Right renal cortex interstitium (tissue), 3 donors: ENCODE data around the gene SLC12A2. TPM values are rescaled to one million over a fixed set of nuclear protein-coding genes. Genes with fewer than 3 reads are reported as not detected.
A peak's percentile ranks its signal among the peaks of the same experiment; 100 is the strongest.

Experiments used
- DNase-seq, 3 donors: peaks; one replicate each; pipeline ENCODE4 v3.0.0-alpha.2; 2013; ENCODE audit warnings: low read depth in 3 of 3, low spot score in 2 of 3
- polyA plus RNA-seq, 3 donors: library from polyadenylated mRNA; unstranded; fragments of 120-200 nt; gene quantifications; one replicate each; pipeline ENCODE4 v1.2.1, GENCODE V29; 2013; ENCODE audit not compliant: insufficient read length in 3 of 3

Gene SLC12A2
- 10 to 100 TPM; 41.8 to 45.6 (median 42.0) TPM for polyA plus RNA-seq

GRCh38 chr5:128083033-128083810, at the start of gene SLC12A2:
Gene SLC12A2, plus strand, starts transcription at chr5:128083766. Its CDS starts 189 bp downstream, at chr5:128083955.
- peak; percentile 90 to 93 (median 91) for DNase-seq

DNA sequence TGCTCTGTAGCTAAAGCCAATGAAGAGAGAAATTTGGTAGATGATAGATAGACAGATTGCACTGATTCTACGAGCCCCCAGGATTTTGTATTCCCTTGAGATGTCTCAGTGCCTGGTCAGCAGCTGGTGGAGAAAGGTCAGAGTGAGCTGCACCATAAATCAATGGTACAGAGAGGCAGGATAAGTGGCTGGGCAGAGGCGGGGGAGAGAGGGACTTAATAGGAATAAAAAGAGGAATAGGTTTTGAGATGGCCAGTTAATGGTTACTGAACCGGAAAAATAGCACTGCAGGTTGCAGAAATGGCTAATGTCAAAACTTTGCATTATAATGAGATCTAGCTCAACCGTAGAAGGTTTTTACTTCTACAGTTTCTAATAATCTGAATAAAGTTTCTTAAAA, 47.9 kb upstream of the SLC12A2 start:
- peak in 2 of 3 donors; percentile 15 to 36 for DNase-seq

DNA sequence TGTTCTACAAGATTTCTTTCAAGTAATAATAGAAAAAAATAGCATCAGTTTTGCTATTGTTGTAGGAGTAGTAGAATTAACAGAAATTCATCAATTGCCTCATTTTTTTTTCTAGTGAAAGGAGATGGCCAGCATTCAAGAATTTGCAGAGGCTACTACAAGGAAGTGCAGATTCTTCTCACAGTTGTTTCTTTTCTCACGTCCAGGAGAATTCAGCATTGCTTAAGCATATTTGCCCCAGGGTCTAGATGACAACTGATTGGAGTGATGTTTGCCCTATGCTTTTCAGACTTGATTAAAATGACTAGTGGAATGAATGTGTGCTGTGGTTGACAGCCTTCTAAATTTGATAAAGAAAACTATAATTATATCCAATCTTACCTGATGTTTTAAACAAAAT, 46.6 kb upstream of the SLC12A2 start:
- DNase-seq: no peak

DNA sequence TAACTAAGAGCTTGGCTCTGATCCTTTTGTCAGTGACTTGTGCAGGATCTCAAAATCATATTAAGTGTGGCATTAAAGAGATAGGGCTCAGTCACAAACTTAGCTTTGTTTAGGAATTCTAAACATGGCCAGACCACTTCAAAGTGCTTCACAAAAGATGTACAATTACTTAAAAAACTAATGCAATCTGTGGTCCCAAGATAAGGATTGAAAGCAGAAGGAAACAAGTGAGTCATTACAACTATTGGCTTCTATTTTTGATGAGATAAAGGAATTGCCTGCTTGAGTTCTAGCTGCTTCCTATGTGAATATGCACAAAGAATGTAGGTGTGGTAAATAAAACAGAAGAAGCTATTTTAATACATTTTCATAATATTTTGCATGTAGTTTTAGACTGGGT, 44.9 kb upstream of the SLC12A2 start:
- DNase-seq: no peak

- no peak for DNase-seq
Observed at GRCh38 chr5:128040927-128041326, 42.6 kb upstream of the SLC12A2 start.

- DNase-seq: no peak
Observed at GRCh38 chr5:128052780-128053179, 30.8 kb upstream of the SLC12A2 start.

DNA sequence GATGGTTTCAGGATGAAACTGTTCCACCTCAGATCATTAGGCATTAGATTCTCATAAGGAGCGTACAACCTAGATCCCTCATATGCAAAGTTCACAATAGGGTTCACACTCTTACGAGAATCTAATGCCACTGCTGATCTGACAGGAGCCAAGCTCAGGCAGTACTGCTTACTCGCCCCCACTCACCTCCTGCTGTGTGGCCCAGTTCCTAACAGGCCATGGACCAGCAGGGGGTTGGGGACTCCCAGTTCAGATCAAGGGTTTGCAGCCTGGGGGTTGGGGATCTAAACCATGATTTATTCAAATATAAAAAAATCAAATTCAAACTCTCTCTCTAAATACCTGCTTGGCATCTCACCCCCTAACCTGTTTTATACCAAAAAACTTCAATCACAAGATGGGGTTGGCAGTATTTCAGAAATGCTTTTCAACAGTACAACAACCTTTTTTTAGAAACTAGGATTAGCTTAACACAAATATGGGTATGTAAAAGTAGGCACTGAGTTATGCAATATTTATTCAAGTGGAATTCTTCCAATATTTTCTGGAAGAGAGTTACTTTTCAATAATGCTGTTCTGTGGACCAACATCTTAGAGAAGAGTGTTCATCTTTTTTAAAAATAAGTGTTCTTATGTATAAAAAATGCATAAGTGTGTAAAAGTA, 30.1 kb upstream of the SLC12A2 start:
- DNase-seq: no peak

GRCh38 chr5:128060644-128061385, 22.8 kb upstream of the SLC12A2 start:
- DNase-seq: no peak

DNA sequence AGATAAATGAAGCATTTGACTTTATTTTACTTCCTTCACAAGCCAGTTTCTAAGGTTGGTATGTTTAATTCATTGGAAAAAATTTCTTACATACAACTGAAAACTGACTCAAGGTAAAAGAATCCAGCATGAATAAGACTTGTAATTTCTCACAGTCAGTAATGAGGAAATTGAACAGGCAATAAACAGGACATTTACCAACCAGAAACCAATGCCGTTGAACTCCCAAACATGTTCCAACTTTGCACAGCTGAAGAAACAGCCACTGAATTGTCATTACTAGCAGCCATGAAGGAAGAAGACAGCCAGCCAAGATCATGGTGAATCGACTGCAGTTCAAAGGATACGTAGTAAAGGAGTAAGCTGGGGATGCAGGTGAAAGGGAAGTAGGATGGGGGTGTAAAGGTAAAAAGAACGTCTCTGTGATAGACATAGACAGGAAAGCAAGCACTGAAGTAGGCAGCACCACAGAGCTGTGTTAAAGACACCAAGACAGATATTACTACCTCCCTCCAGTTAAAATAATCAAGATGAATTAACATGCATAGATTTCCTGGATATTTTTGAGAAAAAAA, 21.3 kb upstream of the SLC12A2 start:
- no peak for DNase-seq

- no peak for DNase-seq
Observed at GRCh38 chr5:128074171-128074570, 9.4 kb upstream of the SLC12A2 start.

DNA sequence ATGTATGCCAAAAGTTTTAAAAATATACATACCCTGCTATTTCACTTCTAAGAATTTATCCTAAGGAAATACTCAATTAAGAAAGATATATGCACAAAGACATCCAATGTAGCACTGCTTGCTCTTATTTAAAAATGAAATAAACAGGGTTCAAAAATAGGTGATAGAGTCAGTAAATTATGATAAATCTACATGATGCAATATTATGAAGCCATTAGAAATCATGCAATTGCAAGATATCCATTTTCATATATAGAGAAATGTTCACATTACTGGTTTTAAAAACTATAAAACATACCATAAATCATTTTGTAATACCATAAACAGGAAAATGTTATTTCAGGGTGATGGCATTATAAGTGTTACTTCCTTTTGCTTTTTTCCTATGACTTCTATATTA, 8.6 kb upstream of the SLC12A2 start:
- DNase-seq: no peak

DNA sequence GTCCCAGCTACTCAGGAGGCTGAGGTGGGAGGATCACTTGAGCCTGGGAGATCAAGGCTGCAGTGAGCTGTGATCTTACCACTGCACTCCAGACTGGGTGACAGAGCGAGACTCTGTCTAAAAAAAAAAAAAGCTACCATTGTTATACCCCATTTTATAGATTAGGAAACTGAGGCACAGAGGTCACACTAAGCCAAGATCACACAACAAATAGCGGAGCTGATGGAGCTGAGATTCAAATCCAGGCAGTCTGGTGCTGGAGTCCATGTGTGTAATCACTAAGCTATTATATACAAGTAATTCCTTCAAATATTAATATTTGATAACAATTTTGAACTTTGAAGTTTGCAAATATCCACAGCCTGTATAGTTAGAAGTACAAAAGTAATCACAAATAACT, 6.0 kb upstream of the SLC12A2 start:
- no peak for DNase-seq

DNA sequence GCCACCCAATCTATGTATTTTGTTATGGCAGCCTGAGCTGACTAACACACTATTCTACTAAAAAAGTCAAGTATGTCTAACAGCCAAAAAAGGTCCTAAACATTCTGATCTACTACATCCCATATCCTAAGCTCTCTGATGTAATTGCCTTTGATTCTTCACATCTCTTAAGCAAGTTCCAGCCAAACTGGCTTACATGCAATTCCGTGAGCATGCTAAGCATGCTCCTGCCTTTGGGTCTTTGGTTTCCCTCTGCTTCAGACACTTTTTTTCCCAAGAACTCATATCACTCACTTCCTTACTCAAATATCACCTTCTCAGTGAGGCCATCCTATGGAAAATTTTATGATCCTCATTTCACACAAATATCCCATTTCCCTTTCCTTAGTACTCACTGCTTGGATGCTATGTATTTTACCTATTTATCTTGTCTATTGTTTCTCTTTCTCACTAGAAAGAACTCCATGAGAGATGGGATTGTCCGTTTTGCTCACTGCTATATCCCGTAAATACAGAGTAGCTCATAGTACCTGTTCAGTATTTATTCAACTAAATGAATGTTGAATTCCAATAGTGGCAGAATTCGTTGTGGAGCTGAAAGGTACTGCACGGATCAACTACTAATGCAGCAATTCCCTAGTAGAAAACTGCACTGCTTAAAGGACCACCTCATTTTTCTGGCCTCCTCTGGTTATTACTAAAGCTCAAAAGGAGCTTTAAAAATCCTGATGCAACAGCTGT, 2.3 kb upstream of the SLC12A2 start:
- peak in 1 of 3 donors; percentile 6 for DNase-seq

DNA sequence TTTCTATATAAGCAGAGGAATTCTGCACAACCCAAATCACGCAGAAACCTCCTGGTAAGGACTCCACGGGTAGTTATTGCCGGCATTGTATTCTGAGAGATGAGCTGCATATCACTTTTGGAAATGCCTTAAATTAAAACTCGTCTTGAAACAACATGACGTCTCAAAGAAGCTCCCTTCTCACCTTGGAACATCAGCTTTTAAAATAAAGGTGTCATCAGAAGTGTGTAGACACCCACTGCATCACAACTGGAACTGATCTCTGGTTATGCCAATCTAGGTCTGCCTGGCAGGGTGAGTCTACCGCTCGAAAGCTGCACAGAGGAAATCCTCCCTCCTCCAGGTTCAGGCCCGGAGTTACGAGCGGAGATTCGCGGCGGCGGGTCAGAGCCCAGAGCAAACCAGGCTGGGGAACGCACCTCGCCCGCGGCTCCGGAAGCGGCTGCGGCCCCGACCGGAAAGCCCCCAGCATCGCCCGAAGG, 974 bp upstream of the SLC12A2 start:
- no peak for DNase-seq

DNA sequence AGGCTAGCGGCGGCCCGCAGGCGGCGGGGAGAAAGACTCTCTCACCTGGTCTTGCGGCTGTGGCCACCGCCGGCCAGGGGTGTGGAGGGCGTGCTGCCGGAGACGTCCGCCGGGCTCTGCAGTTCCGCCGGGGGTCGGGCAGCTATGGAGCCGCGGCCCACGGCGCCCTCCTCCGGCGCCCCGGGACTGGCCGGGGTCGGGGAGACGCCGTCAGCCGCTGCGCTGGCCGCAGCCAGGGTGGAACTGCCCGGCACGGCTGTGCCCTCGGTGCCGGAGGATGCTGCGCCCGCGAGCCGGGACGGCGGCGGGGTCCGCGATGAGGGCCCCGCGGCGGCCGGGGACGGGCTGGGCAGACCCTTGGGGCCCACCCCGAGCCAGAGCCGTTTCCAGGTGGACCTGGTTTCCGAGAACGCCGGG, 253 bp downstream of the SLC12A2 start:
- peak in 1 of 3 donors; percentile 53 for DNase-seq

DNA sequence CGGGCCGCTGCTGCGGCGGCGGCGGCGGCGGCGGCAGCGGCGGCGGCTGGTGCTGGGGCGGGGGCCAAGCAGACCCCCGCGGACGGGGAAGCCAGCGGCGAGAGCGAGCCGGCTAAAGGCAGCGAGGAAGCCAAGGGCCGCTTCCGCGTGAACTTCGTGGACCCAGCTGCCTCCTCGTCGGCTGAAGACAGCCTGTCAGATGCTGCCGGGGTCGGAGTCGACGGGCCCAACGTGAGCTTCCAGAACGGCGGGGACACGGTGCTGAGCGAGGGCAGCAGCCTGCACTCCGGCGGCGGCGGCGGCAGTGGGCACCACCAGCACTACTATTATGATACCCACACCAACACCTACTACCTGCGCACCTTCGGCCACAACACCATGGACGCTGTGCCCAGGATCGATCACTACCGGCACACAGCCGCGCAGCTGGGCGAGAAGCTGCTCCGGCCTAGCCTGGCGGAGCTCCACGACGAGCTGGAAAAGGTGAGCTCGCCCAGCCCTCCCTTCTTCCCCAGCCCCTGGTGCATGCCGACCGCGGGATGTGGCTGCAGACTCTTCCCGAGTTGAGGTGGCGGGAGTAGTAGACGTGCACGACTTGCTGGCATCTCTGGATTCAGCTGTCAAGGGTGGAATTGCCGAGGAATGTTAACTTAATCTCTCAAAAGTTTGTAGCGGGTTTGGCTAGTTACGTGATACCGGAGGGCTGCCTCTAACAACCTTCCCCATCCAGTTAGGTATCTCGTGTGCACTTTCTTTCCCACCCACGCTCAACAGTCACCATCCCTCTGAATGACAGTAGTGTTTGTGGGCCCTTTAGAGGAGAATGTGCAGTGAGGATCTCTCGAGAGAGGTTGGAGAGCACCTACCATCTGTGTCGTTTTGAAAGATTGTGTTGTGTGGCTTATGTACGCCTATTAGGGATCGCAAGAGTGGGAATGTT, 932 bp downstream of the SLC12A2 start:
- peak in 1 of 3 donors; percentile 18 for DNase-seq

- DNase-seq: no peak
Observed at GRCh38 chr5:128085413-128085812, 1.8 kb downstream of the SLC12A2 start.

DNA sequence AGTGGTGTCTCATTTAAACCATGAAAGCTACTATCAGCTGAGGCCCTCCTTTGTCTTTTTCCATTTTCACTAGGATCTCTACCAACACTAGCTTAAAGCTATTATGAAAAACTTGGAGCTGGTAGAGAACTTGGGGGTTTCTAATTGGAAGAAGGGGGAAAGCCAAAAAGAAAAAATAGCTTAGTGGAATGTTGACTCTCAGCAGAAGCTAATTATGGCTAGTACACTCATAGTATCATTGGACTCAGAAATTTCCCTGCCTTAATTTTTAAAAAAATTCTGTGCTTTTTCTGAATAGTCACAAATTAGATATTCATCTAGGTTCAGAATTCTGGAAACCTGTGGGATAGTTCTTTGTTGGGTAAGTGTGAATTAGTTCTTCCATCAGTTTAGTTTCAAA, 8.0 kb downstream of the SLC12A2 start:
- no peak for DNase-seq

- DNase-seq: no peak
Observed at GRCh38 chr5:128092144-128092543, 8.6 kb downstream of the SLC12A2 start.
